Raji (cell line): Measurements from ENCODE around the gene WLS.

ENCODE experiments used
- POLR2A ChIP-seq: IDR thresholded peaks from 2 replicates; pipeline ENCODE4 v1.6.1; 2011; ENCODE audit warnings: low read depth, low read length, control low read depth; ENCODE audit not compliant: insufficient read depth

WLS gene

GRCh38 chr1:68142036-68142435 lies 90.3 kb downstream of the WLS start:
- no peak for TF ChIP-seq POLR2A

GRCh38 chr1:68141071-68142021 lies 91.0 kb downstream of the WLS start:
- no peak for TF ChIP-seq POLR2A

GRCh38 chr1:68140536-68140935 lies 91.8 kb downstream of the WLS start:
- TF ChIP-seq POLR2A, result no peak

GRCh38 chr1:68136187-68136586 lies 96.1 kb downstream of the WLS start:
- no peak for TF ChIP-seq POLR2A

GRCh38 chr1:68132426-68133130 lies 99.7 kb downstream of the WLS start:
- no peak for TF ChIP-seq POLR2A

- no peak for TF ChIP-seq POLR2A
Measured at GRCh38 chr1:68131261-68131660, 101.1 kb downstream of the WLS start.

GRCh38 chr1:68129536-68130250 lies 102.6 kb downstream of the WLS start:
- TF ChIP-seq POLR2A, result no peak

GRCh38 chr1:68128820-68129219 lies 103.5 kb downstream of the WLS start:
- TF ChIP-seq POLR2A, result no peak

- no peak for TF ChIP-seq POLR2A
Measured at GRCh38 chr1:68128157-68128556, 104.2 kb downstream of the WLS start.

- TF ChIP-seq POLR2A, result no peak
Measured at GRCh38 chr1:68121536-68121935, 110.8 kb downstream of the WLS start.

- no peak for TF ChIP-seq POLR2A
Measured at GRCh38 chr1:68120136-68120791, 112.1 kb downstream of the WLS start.

- TF ChIP-seq POLR2A, result no peak
Measured at GRCh38 chr1:68119445-68119844, 112.9 kb downstream of the WLS start.

- no peak for TF ChIP-seq POLR2A
Measured at GRCh38 chr1:68117416-68117815, 114.9 kb downstream of the WLS start.

- no peak for TF ChIP-seq POLR2A
Measured at GRCh38 chr1:68116643-68117235, 115.6 kb downstream of the WLS start.

- TF ChIP-seq POLR2A, result no peak
Measured at GRCh38 chr1:68115308-68115707, 117.0 kb downstream of the WLS start.
